Measurements from ENCODE around the gene IL12A. TPM values are rescaled to one million over a fixed set of nuclear protein-coding genes. Genes with fewer than 3 reads are reported as not detected.

The IL12A gene
- total and polyA plus RNA-seq, 2 experiments from 2014 or later = 0.09 TPM; not detected in 1

DNA sequence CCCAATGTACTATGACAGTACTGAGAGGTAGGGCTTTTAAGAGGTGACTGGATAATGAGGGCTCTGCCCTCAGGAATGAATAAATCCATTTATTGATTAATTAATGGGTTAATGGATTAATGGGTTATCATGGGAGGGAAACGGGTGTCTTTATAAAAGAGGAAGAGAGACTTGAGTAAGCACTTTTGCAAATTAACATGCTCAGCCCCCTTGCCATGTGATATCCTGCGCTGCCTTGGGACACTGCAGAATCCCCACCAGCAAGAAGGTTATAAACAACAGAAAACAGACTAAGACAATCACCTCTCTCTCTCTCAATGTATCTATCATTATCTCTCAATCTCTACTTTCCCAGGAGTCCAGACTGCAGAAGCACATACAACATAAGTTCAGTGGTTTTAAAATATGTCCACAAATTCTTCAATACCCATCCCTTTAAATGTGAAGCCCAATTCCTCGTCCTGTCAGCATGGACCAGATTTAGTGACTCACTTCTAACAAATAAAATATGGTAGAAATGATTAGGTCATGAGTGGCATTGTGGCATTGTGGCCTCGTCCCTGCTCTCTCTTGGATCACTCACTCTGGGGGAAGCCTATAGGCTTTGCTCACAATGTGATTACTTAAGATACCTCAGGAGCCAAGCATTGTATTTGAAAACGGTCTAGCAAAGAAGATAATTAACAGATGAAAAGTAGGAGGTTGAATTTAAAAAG lies 40.0 kb upstream of the IL12A start:
- Histone ChIP-seq H3K36me3 (no peaks in the 10 kb centered on the region), H3K4me1 (ENCODE audit: low read depth) (no peaks in the 10 kb centered on the region), H3K4me3 (no peak overlapping the region), H3K9me3 (ENCODE audit: low read depth) (no peaks in the 10 kb centered on the region), H3K27ac (no peak overlapping the region), H3K27me3 (no peaks in the 10 kb centered on the region)
- TF ChIP-seq, protein P1, sequence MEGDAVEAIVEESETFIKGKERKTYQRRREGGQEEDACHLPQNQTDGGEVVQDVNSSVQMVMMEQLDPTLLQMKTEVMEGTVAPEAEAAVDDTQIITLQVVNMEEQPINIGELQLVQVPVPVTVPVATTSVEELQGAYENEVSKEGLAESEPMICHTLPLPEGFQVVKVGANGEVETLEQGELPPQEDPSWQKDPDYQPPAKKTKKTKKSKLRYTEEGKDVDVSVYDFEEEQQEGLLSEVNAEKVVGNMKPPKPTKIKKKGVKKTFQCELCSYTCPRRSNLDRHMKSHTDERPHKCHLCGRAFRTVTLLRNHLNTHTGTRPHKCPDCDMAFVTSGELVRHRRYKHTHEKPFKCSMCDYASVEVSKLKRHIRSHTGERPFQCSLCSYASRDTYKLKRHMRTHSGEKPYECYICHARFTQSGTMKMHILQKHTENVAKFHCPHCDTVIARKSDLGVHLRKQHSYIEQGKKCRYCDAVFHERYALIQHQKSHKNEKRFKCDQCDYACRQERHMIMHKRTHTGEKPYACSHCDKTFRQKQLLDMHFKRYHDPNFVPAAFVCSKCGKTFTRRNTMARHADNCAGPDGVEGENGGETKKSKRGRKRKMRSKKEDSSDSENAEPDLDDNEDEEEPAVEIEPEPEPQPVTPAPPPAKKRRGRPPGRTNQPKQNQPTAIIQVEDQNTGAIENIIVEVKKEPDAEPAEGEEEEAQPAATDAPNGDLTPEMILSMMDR (IDR thresholded peaks at IDR 0.05; ENCODE audit: low read depth, low read length) = no peak
- DNase-seq (ENCODE audit: low read depth in 1 of 2, low spot score in 1 of 2) = no peak

DNA sequence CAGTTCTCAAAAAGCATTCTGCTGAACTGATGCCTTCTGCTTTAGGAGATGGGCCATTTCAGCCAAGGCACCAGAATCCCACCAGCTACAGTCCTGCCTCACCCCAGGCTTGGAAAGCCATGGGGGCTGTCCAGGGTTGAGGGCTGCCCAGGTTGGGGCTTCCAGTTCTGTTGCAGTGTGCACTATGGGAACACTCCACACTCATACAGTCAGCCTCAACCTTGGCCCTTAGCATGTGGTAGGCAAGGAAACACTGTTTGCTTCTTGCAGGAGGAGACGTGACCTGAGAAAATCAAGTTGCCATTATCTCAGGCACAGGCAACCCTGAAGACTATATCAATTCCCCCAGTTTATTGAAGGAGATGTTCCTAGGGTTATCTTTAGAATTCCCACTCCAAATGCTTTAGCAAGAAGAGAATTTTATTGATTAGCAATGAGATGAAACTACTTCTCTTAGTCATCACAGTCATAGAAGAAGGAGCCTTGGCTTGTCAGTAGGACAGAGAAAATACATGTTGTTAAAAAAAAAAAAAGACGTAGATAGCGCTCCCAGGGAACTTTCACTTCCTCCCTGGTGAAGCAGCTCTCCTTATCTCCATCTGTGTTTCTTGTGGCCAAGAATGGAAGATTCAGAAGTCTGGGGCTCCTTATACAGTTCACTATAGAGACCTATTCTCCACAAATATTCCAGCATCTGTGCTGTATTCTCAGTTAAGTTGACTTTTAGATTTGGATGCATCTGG lies 38.3 kb upstream of the IL12A start:
- Histone ChIP-seq H3K27me3 (no peaks in the 10 kb centered on the region), H3K9me3 (ENCODE audit: low read depth) (no peaks in the 10 kb centered on the region), H3K4me1 (ENCODE audit: low read depth) (no peaks in the 10 kb centered on the region), H3K27ac (no peak overlapping the region), H3K36me3 (no peaks in the 10 kb centered on the region), H3K4me3 (no peak overlapping the region)
- peak in 1 of 2 donors; percentile 9 for DNase-seq (ENCODE audit: low read depth in 1 of 2, low spot score in 1 of 2)
- TF ChIP-seq, protein P1 (IDR thresholded peaks at IDR 0.05; ENCODE audit: low read depth, low read length) = no peak

DNA sequence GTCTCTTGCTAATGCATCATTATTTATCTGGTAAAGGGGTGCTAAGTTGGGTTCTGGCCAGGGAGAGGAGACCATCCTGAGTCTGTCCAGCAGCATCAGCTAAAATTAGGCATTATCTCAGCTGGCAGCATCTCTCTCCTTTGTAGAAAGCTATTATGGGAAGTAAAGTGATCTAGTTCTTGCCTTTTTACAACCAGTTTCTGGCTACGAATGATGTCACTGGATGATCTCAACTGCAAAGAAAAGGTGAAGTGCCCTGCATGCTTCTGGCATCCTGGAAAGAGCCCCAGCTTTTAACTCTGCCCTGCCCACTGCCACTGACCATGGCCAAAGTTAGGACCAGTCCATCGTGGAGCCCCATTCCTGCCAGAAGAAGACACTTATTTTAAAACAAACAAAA lies 37.1 kb upstream of the IL12A start:
- H3K27ac ChIP-seq = no peak overlapping the region
- no peaks in the 10 kb centered on the region for H3K9me3 ChIP-seq (ENCODE audit: low read depth)
- H3K4me1 ChIP-seq (ENCODE audit: low read depth) = no peaks in the 10 kb centered on the region
- H3K36me3 ChIP-seq = no peaks in the 10 kb centered on the region
- no peaks in the 10 kb centered on the region for H3K27me3 ChIP-seq
- no peak for DNase-seq (ENCODE audit: low read depth in 1 of 2, low spot score in 1 of 2)
- TF ChIP-seq, protein P1 (IDR thresholded peaks at IDR 0.05; ENCODE audit: low read depth, low read length) = no peak
- no peak overlapping the region for H3K4me3 ChIP-seq

DNA sequence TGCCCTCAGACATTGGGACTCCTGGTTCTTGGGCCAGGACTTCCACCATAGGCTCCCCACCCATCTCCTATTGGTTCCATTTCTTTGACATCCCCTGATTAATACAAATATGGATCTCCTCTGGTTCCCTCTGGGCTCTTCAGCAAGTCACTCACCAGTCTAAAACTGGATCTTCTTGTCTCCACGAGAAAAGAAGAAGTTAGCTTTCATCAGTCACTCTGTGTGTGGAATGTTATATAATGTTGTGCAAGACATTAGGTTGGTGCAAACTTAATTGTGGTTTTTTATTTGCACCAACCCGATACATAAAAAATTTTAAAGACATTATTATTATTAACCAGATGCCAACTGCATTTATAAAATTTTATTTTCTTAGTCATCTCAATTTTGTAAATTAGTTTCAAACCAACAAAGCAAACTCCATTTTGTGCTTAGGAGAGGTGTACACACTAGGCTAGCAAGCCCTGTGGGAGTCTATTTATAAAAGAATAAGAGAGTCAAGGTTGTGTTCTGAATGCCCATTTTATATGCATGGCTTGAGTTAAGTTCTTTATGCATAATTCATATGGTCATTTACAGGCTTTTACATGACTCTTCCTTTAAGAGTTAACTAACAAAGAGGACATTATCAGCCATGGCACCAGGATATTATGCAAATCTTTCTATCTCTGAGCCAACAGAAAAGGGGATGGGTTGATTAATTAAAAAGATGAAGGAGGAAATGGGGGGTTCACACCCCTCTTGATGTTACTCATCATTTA lies 35.1 kb upstream of the IL12A start:
- Histone ChIP-seq H3K9me3 (ENCODE audit: low read depth) (no peaks in the 10 kb centered on the region), H3K4me3 (no peak overlapping the region), H3K27ac (no peak overlapping the region), H3K4me1 (ENCODE audit: low read depth) (no peaks in the 10 kb centered on the region), H3K36me3 (no peaks in the 10 kb centered on the region), H3K27me3 (no peaks in the 10 kb centered on the region)
- TF ChIP-seq, protein P1 (IDR thresholded peaks at IDR 0.05; ENCODE audit: low read depth, low read length) = no peak
- no peak for DNase-seq (ENCODE audit: low read depth in 1 of 2, low spot score in 1 of 2)

DNA sequence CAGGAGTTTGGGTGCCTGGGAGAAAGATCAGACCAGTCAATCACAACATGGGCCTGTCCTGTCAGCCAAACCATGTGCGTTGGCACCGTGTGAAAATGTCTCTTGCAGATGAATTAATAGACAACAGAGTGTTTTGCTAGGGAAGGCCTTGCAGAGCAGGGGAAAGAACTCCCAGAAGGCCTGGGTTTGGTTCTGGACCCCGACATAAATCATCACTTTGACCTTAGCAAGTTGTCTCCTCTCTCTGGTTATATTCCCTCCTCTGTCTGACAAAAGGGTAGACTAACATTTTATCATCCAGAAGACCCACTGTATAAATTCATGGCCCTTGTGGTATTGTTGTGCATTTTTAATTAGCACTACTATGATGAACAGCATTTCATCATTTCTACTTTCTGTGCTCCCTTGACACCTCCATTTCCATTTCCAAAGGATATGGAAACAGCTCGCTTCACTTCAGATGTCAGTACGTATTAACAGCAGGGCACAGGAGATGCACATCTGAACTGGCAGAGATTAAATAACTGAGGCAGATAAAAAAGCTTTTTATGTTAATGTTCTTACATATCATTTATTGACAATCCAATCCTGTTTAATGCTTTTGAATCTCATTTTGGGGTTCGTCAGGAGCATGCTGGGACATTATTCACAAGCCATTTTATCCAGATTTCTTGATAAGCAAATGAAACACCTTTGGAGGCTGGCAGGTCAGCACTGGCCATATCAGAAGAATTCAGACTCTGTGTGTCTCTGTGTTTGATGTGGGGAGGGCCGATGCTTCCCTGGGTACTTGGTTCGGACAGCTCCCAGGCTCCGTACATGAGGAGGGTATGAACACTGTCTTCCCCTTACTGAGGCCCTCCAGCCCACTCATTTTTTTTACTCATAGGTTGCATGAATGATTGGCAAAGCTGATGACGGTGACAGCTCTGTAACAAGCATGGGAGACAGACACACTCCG lies 28.2 kb upstream of the IL12A start:
- no peaks in the 10 kb centered on the region for H3K36me3 ChIP-seq
- H3K4me3 ChIP-seq = no peak overlapping the region
- H3K4me1 ChIP-seq (ENCODE audit: low read depth) = no peaks in the 10 kb centered on the region
- H3K27me3 ChIP-seq = no peaks in the 10 kb centered on the region
- TF ChIP-seq, protein P1 (IDR thresholded peaks at IDR 0.05; ENCODE audit: low read depth, low read length) = no peak
- no peaks in the 10 kb centered on the region for H3K9me3 ChIP-seq (ENCODE audit: low read depth)
- no peak for DNase-seq (ENCODE audit: low read depth in 1 of 2, low spot score in 1 of 2)
- no peak overlapping the region for H3K27ac ChIP-seq
